GM12891 (cell line): ENCODE data around the gene C19orf38.

ENCODE experiments used
- POLR2A ChIP-seq: IDR thresholded peaks from 2 replicates; pipeline ENCODE4 v1.6.1; 2011; ENCODE audit warnings: low read depth, low read length, control low read depth
- TAF1 ChIP-seq: IDR thresholded peaks from 2 replicates; pipeline ENCODE4 v1.6.1; 2011; ENCODE audit warnings: low read depth, low read length, control low read depth

GRCh38 chr19:10823690-10824089 is 24.5 kb upstream of the C19orf38 start:
- TF ChIP-seq TAF1 (no peak), POLR2A (no peak)
